ENCODE data around the gene ACOXL.

Gene ACOXL

DNA sequence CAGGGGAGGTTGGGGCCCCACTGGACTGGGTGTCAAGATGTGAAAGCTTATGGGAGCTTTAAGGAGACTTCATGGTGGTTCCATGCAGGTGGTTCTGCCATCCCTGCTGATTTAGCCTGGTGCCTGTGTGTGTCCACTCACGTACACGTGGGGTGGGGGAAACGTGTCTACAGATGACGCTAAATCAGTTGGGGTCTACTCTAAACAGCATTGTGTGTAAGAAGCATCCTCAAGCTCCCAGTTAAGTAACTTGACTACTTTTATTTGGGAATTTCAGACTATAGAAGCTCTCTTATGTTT is 435.4 kb downstream of the ACOXL start:
- DNase-seq (ENCODE audit: low read depth), result no peak
